ENCODE data around the gene KLRC3. TPM values are rescaled to one million over a fixed set of nuclear protein-coding genes. Genes with fewer than 3 reads are reported as not detected.
"Not testable (repeated sequence)": the region's sequence is repeated elsewhere in the genome, so short reads cannot be mapped to it uniquely, and the experiment has no call there.

The KLRC3 gene
- total RNA-seq, 2 donors from 2014 or later = not detected

DNA sequence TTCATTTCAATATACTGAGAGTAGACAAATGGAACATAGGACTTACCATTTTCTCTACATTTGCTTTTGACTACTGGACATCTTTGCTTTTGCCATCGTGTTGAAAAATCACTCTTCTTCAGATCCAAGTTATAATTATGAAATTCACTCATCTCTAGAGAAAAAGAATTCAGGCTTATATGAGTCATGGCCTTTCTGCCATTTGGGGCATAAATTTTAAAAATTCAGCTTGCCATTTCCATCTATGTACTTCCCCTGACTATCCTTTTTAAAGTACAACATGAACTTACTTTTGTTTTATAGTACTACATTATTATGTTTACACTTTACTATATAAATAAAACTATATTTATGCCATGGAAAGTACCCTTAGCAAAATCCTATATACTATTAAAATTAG, 33.5 kb downstream of the KLRC3 start:
- H3K9ac ChIP-seq (ENCODE audit: low read depth in 2 of 2, low read length in 2 of 2) = no peak overlapping the region
- H3K27ac ChIP-seq = no peak overlapping the region
- TF ChIP-seq, protein P1, sequence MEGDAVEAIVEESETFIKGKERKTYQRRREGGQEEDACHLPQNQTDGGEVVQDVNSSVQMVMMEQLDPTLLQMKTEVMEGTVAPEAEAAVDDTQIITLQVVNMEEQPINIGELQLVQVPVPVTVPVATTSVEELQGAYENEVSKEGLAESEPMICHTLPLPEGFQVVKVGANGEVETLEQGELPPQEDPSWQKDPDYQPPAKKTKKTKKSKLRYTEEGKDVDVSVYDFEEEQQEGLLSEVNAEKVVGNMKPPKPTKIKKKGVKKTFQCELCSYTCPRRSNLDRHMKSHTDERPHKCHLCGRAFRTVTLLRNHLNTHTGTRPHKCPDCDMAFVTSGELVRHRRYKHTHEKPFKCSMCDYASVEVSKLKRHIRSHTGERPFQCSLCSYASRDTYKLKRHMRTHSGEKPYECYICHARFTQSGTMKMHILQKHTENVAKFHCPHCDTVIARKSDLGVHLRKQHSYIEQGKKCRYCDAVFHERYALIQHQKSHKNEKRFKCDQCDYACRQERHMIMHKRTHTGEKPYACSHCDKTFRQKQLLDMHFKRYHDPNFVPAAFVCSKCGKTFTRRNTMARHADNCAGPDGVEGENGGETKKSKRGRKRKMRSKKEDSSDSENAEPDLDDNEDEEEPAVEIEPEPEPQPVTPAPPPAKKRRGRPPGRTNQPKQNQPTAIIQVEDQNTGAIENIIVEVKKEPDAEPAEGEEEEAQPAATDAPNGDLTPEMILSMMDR (IDR thresholded peaks at IDR 0.05) = no peak
- H3K36me3 ChIP-seq = no peaks in the 10 kb centered on the region
- no peak for DNase-seq
- intact Hi-C loops (cut with DNase I) = no loop called here
- H3K9me3 ChIP-seq = no peaks in the 10 kb centered on the region
- H3K4me1 ChIP-seq = no peaks in the 10 kb centered on the region
- H3K4me3 ChIP-seq = no peak overlapping the region
- no peaks in the 10 kb centered on the region for H3K27me3 ChIP-seq

DNA sequence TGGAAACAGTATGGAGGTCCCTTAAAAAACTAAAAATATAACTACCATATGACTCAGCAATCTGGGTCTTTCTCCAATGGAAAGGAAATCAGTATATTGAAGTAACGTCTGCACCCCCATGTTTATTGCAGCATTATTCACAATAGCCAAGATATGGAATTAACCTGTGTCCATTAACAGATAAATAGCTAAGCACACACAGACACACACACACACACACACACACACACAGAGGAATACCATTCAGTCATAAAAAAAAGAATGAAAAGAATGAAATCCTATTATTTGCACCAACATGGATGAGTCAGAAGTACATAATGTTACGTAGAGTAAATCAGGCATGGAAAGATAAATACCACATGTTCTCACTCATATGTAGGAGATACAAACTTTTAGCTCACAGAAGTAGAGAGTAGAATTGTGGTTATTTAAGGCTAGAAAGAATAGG, 35.2 kb downstream of the KLRC3 start:
- no peaks in the 10 kb centered on the region for H3K27me3 ChIP-seq
- H3K9ac ChIP-seq (ENCODE audit: low read depth in 2 of 2, low read length in 2 of 2) = no peak overlapping the region
- H3K4me1 ChIP-seq = no peaks in the 10 kb centered on the region
- H3K36me3 ChIP-seq = no peaks in the 10 kb centered on the region
- no peak for DNase-seq
- no peak overlapping the region for H3K4me3 ChIP-seq
- intact Hi-C loops (cut with DNase I) = no loop called here
- H3K27ac ChIP-seq = no peak overlapping the region
- TF ChIP-seq, protein P1 (IDR thresholded peaks at IDR 0.05) = no peak
- no peaks in the 10 kb centered on the region for H3K9me3 ChIP-seq

DNA sequence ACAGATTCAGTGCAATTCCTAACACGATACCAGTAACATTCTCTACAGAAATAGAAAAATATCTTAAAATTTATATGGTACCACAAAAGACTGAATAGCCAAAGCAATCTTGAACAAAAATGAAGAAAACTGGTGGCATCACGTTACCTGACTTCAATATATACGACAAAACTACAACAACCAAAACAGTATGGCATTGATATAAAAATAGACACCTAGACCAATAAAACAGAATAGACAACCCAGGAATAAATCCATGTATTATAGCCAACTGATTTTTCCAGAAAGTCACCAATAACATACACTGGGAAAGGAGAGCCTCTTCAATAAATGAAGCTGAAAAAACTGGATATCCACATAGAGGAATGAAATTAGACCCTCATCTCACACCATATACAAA, 36.2 kb downstream of the KLRC3 start:
- intact Hi-C loops (cut with DNase I) = no loop called here
- H3K9me3 ChIP-seq = no peaks in the 10 kb centered on the region
- TF ChIP-seq, protein P1 (IDR thresholded peaks at IDR 0.05) = no peak
- DNase-seq = no peak
- H3K27me3 ChIP-seq = no peaks in the 10 kb centered on the region
- H3K27ac ChIP-seq = no peak overlapping the region
- no peak overlapping the region for H3K4me3 ChIP-seq
- no peak overlapping the region for H3K9ac ChIP-seq (ENCODE audit: low read depth in 2 of 2, low read length in 2 of 2)
- H3K36me3 ChIP-seq = no peaks in the 10 kb centered on the region
- no peaks in the 10 kb centered on the region for H3K4me1 ChIP-seq

DNA sequence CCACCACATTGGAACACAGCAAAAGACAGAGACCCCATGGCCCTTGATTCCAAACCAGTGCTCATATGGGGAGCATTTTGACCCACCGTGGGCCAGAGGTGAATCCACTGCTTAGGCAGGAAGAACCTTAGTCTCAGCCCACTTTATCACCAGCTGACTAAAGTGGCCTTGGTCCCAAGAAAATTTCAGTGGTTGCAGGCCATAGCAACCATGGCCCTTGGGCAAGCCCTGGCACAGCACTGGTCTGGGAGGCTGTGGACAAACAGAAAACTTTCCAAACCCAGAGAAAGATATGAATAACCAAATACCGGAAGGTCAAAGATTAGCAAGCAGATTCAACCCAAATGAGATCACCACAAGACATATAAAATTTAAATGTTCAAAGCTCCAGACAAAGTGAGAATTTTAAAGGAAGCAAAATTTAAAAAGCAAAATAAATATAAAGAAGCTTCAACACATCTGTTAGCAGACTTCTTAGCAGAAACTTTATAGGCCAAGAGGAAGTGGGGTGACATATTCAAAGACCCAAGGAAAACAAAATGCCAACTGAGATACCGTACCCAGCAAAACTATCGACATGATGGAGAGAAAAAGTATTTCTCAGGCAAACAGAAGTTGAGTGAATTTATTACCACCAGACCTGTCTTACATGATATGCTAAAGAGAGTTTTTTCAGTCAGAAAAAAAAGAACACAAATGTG, 38.3 kb downstream of the KLRC3 start:
- Histone ChIP-seq H3K9ac (ENCODE audit: low read depth in 2 of 2, low read length in 2 of 2) (no peak overlapping the region), H3K9me3 (no peaks in the 10 kb centered on the region), H3K4me3 (no peak overlapping the region), H3K27me3 (no peaks in the 10 kb centered on the region), H3K36me3 (no peaks in the 10 kb centered on the region), H3K4me1 (no peaks in the 10 kb centered on the region), H3K27ac (no peak overlapping the region)
- TF ChIP-seq, protein P1 (IDR thresholded peaks at IDR 0.05) = no peak
- no peak for DNase-seq
- intact Hi-C loops (cut with DNase I) = no loop called here

DNA sequence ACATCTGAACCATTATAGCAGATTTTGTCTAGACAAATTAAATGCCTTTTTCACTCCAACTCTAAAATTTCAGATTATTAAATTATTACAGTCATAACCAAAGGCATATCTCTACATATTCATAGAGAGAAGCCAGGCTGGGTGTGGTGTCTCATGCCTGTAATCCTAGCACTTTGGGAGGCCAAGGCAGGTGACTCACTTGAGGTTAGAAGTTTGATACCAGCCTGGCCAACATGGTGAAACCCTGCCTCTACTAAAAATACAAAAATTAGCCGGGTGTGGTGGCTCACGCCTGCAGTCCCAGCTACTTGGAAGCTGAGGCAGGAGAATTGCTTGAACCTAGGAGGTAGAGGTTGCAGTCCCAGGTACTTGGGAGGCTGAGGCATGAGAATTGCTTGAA, 41.7 kb downstream of the KLRC3 start:
- intact Hi-C loops (cut with DNase I); H3K4me1 ChIP-seq; DNase-seq; H3K36me3 ChIP-seq; H3K9ac ChIP-seq (ENCODE audit: low read depth in 2 of 2, low read length in 2 of 2); H3K27ac ChIP-seq; H3K27me3 ChIP-seq; H3K9me3 ChIP-seq; H3K4me3 ChIP-seq: not testable (repeated sequence)

DNA sequence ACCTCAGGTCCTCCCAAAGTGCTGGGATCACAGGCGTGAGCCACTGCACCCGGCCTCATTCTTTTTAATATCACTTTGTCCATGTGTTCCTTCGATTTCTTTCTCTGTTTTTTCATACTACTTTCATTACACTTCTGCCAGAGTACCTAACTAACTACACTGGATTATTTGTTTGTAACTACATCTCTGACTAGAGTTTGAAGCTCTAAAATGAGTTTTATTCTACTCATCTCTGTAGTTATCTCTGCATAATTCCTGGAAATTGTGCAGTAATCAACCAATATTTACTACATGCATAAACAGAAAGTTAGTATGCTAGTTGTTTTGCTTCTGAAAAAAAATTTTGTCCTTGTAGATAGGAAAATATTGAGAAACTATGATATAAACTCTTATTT, 45.8 kb downstream of the KLRC3 start:
- no peak overlapping the region for H3K27ac ChIP-seq
- DNase-seq = no peak
- TF ChIP-seq, protein P1 (IDR thresholded peaks at IDR 0.05) = no peak
- H3K27me3 ChIP-seq = no peaks in the 10 kb centered on the region
- H3K9me3 ChIP-seq = no peaks in the 10 kb centered on the region
- H3K4me1 ChIP-seq = no peaks in the 10 kb centered on the region
- intact Hi-C loops (cut with DNase I) = no loop called here
- no peaks in the 10 kb centered on the region for H3K36me3 ChIP-seq
- no peak overlapping the region for H3K4me3 ChIP-seq
- H3K9ac ChIP-seq (ENCODE audit: low read depth in 2 of 2, low read length in 2 of 2) = no peak overlapping the region

Measured in colonic mucosa (tissue), 4 donors.